NOMO-1 treated with DMSO at 0.1 percent for 48 hours (cell line): Measurements from ENCODE around the gene SHISA9.

Experiments
- DNase-seq: peaks from one replicate; lab custom pipeline; 2025; ENCODE audit not compliant: unreplicated experiment; lab: John Stamatoyannopoulos, UW

SHISA9 gene

GRCh38 chr16:12942861-12943260 lies 41.5 kb downstream of the SHISA9 start:
- no peak for DNase-seq

GRCh38 chr16:12944300-12944699 lies 42.9 kb downstream of the SHISA9 start:
- DNase-seq, result no peak

- no peak for DNase-seq
These were observed 50.0 kb downstream of the SHISA9 start for GRCh38 chr16:12951392-12951791.

GRCh38 chr16:12951976-12952375 lies 50.6 kb downstream of the SHISA9 start:
- DNase-seq, result no peak

- DNase-seq, result no peak
These were observed 57.0 kb downstream of the SHISA9 start for GRCh38 chr16:12958366-12958765.

- no peak for DNase-seq
These were observed 57.7 kb downstream of the SHISA9 start for GRCh38 chr16:12959072-12959471.

- no peak for DNase-seq
These were observed 60.2 kb downstream of the SHISA9 start for GRCh38 chr16:12961626-12962025.

- DNase-seq, result no peak
These were observed 63.1 kb downstream of the SHISA9 start for GRCh38 chr16:12964461-12964860.

GRCh38 chr16:12965274-12965804 lies 63.9 kb downstream of the SHISA9 start:
- no peak for DNase-seq

- no peak for DNase-seq
These were observed 69.8 kb downstream of the SHISA9 start for GRCh38 chr16:12971241-12971640.

GRCh38 chr16:12972246-12972645 lies 70.8 kb downstream of the SHISA9 start:
- DNase-seq, result no peak

- DNase-seq, result no peak
These were observed 74.4 kb downstream of the SHISA9 start for GRCh38 chr16:12975766-12976165.

GRCh38 chr16:12976496-12976895 lies 75.1 kb downstream of the SHISA9 start:
- no peak for DNase-seq

GRCh38 chr16:12976936-12977335 lies 75.5 kb downstream of the SHISA9 start:
- DNase-seq, result no peak

- no peak for DNase-seq
These were observed 84.1 kb downstream of the SHISA9 start for GRCh38 chr16:12985516-12985915.

- no peak for DNase-seq
These were observed 86.7 kb downstream of the SHISA9 start for GRCh38 chr16:12988071-12988470.

GRCh38 chr16:12992066-12992465 lies 90.7 kb downstream of the SHISA9 start:
- DNase-seq, result no peak

GRCh38 chr16:12994402-12994801 lies 93.0 kb downstream of the SHISA9 start:
- DNase-seq, result no peak

GRCh38 chr16:12995721-12996372 lies 94.4 kb downstream of the SHISA9 start:
- DNase-seq, result no peak

GRCh38 chr16:12998361-12999085 lies 97.1 kb downstream of the SHISA9 start:
- DNase-seq, result no peak

GRCh38 chr16:12999368-12999767 lies 98.0 kb downstream of the SHISA9 start:
- DNase-seq, result no peak

GRCh38 chr16:13005721-13006247 lies 104.4 kb downstream of the SHISA9 start:
- DNase-seq, result no peak
